GM12891 (cell line): ENCODE results near the gene MROH2A.

ENCODE experiments used
- POLR2A ChIP-seq: IDR thresholded peaks from 2 replicates; pipeline ENCODE4 v1.6.1; 2011; ENCODE audit warnings: low read depth, low read length, control low read depth
- POLR2AphosphoS5 ChIP-seq: IDR thresholded peaks from 2 replicates; pipeline ENCODE4 v1.6.1; 2011; ENCODE audit warnings: low read depth, low read length, control low read depth

DNA sequence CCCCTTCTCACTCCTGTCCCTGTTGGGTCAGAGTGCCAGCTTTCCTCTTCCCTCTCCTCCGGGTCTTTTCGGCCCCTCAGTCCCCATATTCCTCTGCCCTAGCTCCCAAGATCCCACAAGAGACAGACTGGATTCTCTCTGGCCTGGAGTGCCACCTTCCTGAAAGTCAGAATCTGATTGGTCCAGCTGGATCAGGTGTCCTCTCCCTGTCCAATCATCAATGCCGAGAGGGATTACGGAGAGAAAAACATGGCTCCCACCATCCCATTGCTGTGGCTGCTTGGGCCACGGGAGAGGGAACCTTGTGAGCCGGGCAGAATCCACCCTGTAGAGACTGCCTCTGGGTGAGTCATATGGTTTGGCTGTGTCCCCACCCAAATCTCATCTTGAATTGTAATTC lies 2.7 kb upstream of the MROH2A start:
- TF ChIP-seq POLR2A (no peak), POLR2AphosphoS5 (no peak)
